ENCODE results near the gene COX10.

Gene COX10

GRCh38 chr17:14070344-14070984 lies 1.2 kb downstream of the COX10 start:
- no peak for DNase-seq (ENCODE audit: low read depth)

GRCh38 chr17:14072881-14073280 lies 3.6 kb downstream of the COX10 start:
- DNase-seq (ENCODE audit: low read depth) = no peak

GRCh38 chr17:14078027-14078426 lies 8.7 kb downstream of the COX10 start:
- DNase-seq (ENCODE audit: low read depth) = no peak

- DNase-seq (ENCODE audit: low read depth) = no peak
Measured at GRCh38 chr17:14080847-14081251, 11.5 kb downstream of the COX10 start.

GRCh38 chr17:14082848-14083247 lies 13.5 kb downstream of the COX10 start:
- DNase-seq (ENCODE audit: low read depth) = no peak

GRCh38 chr17:14084955-14085354 lies 15.7 kb downstream of the COX10 start:
- no peak for DNase-seq (ENCODE audit: low read depth)

- DNase-seq (ENCODE audit: low read depth) = no peak
Measured at GRCh38 chr17:14086189-14086588, 16.9 kb downstream of the COX10 start.

- DNase-seq (ENCODE audit: low read depth) = no peak
Measured at GRCh38 chr17:14089179-14089578, 19.9 kb downstream of the COX10 start.

GRCh38 chr17:14091367-14091766 lies 22.1 kb downstream of the COX10 start:
- DNase-seq (ENCODE audit: low read depth) = no peak

- DNase-seq (ENCODE audit: low read depth) = no peak
Measured at GRCh38 chr17:14092808-14093207, 23.5 kb downstream of the COX10 start.

GRCh38 chr17:14094676-14095601 lies 25.6 kb downstream of the COX10 start:
- DNase-seq (ENCODE audit: low read depth) = no peak

GRCh38 chr17:14095631-14096030 lies 26.3 kb downstream of the COX10 start:
- DNase-seq (ENCODE audit: low read depth) = no peak

- DNase-seq (ENCODE audit: low read depth) = no peak
Measured at GRCh38 chr17:14098246-14098645, 28.9 kb downstream of the COX10 start.

GRCh38 chr17:14101976-14102375 lies 32.7 kb downstream of the COX10 start:
- DNase-seq (ENCODE audit: low read depth) = no peak

GRCh38 chr17:14103836-14104235 lies 34.5 kb downstream of the COX10 start:
- DNase-seq (ENCODE audit: low read depth) = no peak

GRCh38 chr17:14104734-14105133 lies 35.4 kb downstream of the COX10 start:
- no peak for DNase-seq (ENCODE audit: low read depth)

GRCh38 chr17:14107889-14108288 lies 38.6 kb downstream of the COX10 start:
- no peak for DNase-seq (ENCODE audit: low read depth)

- DNase-seq (ENCODE audit: low read depth) = no peak
Measured at GRCh38 chr17:14112407-14112806, 43.1 kb downstream of the COX10 start.

- DNase-seq (ENCODE audit: low read depth) = no peak
Measured at GRCh38 chr17:14113137-14113536, 43.8 kb downstream of the COX10 start.

- DNase-seq (ENCODE audit: low read depth) = no peak
Measured at GRCh38 chr17:14116263-14117024, 47.1 kb downstream of the COX10 start.

- DNase-seq (ENCODE audit: low read depth) = no peak
Measured at GRCh38 chr17:14118951-14119350, 49.6 kb downstream of the COX10 start.

- no peak for DNase-seq (ENCODE audit: low read depth)
Measured at GRCh38 chr17:14119546-14119945, 50.2 kb downstream of the COX10 start.

- no peak for DNase-seq (ENCODE audit: low read depth)
Measured at GRCh38 chr17:14121952-14122351, 52.6 kb downstream of the COX10 start.

All from non-pigmented ciliary epithelial cell (primary cell).